Thoracic aorta (tissue), 2 donors: ENCODE measurements around the gene LRP2. TPM values are rescaled to one million over a fixed set of nuclear protein-coding genes. Genes with fewer than 3 reads are reported as not detected.

ENCODE experiments used
- ATAC-seq: fragments of 150-250 bp; one replicate; pipeline ENCODE4 v1.8.0; 2017; ENCODE audit warnings: low read depth; ENCODE audit not compliant: insufficient number of reproducible peaks, low FRiP score
- DNase-seq: peaks from one replicate; pipeline ENCODE4 v3.0.0-alpha.2; 2020; ENCODE audit warnings: low spot score
- H3K27ac ChIP-seq, 2 donors: fragments of 200-600 bp; sonication (generic); 1 replicate in 1 of 2; 2 replicates in 1 of 2; pipeline ENCODE4 v1.5.1; 2016; ENCODE audit warnings: mild to moderate bottlenecking in 2 of 2, moderate library complexity in 2 of 2
- H3K27me3 ChIP-seq: fragments of 200-600 bp; sonication (generic); replicated peaks from 2 replicates; pipeline ENCODE4 v1.6.0; 2016; ENCODE audit warnings: mild to moderate bottlenecking; ENCODE audit not compliant: insufficient read depth
- H3K36me3 ChIP-seq: fragments of 200-600 bp; sonication (generic); one replicate; pipeline ENCODE4 v1.5.1; 2016
- H3K4me1 ChIP-seq, 2 donors: fragments of 200-600 bp; sonication (generic); 1 replicate in 1 of 2; 2 replicates in 1 of 2; pipeline versions ENCODE4 v1.5.1 to v1.6.0; 2016; ENCODE audit warnings: low read depth in 2 of 2, mild to moderate bottlenecking in 1 of 2; ENCODE audit not compliant: control insufficient read depth in 1 of 2
- H3K4me3 ChIP-seq: fragments of 200-600 bp; sonication (generic); 2 replicates; pipeline ENCODE4 v1.5.1; 2016; ENCODE audit warnings: mild to moderate bottlenecking
- H3K9me3 ChIP-seq: fragments of 200-600 bp; sonication (generic); 2 replicates; pipeline ENCODE4 v1.5.1; 2016
- total RNA-seq, 2 donors: library from RNA; depleted of rRNA; stranded (reverse); fragments of >200 nt; gene quantifications; one replicate each; pipeline versions ENCODE4 v1.1.0 to v1.2.3, GENCODE V29; 2016
- TF ChIP-seq, protein P1 (sequence below): fragments of 200-600 bp; sonication (generic); IDR thresholded peaks from one replicate; pipeline ENCODE4 v1.5.1; 2019; ENCODE audit warnings: antibody characterized with exemption

The LRP2 gene
- total RNA-seq, 2 donors from 2014 or later, result 0.07 to 0.14 TPM

DNA sequence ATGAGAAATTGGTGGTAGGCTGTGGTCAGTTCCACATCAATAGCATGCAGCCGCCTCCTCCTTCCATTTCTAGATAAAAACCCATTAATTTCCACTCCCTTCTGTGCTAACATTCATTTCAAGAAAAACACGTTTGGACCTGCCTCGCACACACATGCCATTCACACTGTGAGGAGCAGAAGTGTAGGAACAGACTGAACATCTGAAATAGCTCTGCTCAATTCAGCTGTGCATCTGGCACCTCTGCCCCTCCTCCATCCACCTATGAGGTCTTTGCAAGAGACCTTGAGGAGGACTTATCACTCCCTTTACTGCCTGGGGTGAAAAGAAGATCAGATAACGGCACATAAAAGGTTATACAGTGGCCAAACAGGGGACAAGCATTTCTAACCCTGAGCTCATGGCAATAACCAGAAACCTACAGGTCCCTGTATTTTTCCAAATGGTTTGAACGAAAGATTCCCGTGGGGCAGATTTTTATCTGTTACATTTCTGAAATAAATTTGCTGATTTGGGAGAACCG, 30.8 kb upstream of the LRP2 start:
- no peak overlapping the region for H3K4me3 ChIP-seq
- TF ChIP-seq, protein P1, sequence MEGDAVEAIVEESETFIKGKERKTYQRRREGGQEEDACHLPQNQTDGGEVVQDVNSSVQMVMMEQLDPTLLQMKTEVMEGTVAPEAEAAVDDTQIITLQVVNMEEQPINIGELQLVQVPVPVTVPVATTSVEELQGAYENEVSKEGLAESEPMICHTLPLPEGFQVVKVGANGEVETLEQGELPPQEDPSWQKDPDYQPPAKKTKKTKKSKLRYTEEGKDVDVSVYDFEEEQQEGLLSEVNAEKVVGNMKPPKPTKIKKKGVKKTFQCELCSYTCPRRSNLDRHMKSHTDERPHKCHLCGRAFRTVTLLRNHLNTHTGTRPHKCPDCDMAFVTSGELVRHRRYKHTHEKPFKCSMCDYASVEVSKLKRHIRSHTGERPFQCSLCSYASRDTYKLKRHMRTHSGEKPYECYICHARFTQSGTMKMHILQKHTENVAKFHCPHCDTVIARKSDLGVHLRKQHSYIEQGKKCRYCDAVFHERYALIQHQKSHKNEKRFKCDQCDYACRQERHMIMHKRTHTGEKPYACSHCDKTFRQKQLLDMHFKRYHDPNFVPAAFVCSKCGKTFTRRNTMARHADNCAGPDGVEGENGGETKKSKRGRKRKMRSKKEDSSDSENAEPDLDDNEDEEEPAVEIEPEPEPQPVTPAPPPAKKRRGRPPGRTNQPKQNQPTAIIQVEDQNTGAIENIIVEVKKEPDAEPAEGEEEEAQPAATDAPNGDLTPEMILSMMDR, result no peak
- DNase-seq (no peak), ATAC-seq (no peak)
- H3K27me3 ChIP-seq, result no peaks in the 10 kb centered on the region
- no peaks in the 10 kb centered on the region for H3K36me3 ChIP-seq
- H3K4me1 ChIP-seq, result no peaks in the 10 kb centered on the region
- no peak overlapping the region for H3K27ac ChIP-seq
- H3K9me3 ChIP-seq, result no peaks in the 10 kb centered on the region

DNA sequence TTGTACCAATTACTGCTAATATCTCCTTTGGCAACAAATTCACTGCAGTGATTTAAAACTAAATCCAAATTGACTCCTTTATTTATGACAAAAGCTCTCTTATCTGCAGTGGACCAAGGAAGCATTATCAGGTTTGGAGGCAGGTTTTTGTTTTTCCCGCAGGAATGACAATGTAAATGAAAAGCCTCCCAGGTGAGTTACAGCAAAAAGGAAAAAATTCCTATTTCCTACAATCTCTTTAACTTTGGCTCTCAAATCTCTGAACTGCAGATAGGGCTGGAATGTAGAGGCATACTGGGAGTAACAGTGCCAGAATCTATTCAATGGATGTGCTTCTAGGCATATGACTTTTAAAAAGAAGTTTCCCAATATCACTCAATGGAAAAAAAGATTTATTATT, 28.9 kb upstream of the LRP2 start:
- no peak overlapping the region for H3K27ac ChIP-seq
- TF ChIP-seq, protein P1, result no peak
- H3K4me3 ChIP-seq, result no peak overlapping the region
- no peak for DNase-seq
- no peaks in the 10 kb centered on the region for H3K9me3 ChIP-seq
- H3K27me3 ChIP-seq, result no peaks in the 10 kb centered on the region
- no peak for ATAC-seq
- no peaks in the 10 kb centered on the region for H3K4me1 ChIP-seq
- no peaks in the 10 kb centered on the region for H3K36me3 ChIP-seq

DNA sequence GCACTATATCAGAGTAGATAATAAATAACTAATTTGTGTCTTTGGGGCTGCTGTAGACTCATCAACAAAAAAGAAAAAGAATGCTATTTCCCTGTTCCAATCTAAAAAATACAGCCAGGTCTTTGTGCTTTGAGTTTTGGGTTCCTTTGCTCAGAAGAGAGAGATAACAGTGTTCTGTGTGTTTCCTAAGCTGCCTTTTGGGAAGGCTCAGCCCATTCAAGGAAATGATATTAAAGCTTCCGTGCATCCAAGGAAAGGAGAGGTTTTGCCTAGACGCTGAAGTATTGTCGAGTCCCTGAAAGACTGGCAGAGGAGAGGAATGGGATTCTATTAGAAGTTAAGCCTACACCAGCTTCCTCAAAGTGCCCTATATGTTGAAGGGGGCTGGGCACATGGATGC, 25.8 kb upstream of the LRP2 start:
- H3K4me1 ChIP-seq, result no peaks in the 10 kb centered on the region
- H3K9me3 ChIP-seq, result no peaks in the 10 kb centered on the region
- H3K4me3 ChIP-seq, result no peak overlapping the region
- H3K27ac ChIP-seq, result no peak overlapping the region
- no peaks in the 10 kb centered on the region for H3K27me3 ChIP-seq
- ATAC-seq, result no peak
- TF ChIP-seq, protein P1, result no peak
- DNase-seq, result no peak
- H3K36me3 ChIP-seq, result no peaks in the 10 kb centered on the region

DNA sequence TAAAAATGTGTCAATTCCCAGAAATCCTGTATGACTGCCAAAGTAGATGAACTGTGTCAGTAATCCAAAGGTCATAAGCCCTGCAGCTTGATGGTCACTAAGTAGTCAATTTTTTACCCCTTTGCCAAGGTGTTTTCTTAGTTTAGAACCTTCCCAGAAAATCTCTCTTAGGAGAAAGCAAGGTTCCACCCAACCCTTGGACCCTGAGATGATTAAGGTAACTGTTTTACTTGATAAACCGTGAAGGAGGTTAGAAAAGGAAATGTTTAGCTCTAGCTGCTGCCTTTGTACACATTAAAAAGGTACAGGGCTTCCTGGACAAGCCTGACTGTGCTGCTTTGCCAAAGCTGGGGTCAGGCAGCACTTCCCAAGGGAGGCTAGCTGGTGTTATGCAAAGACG, 24.4 kb upstream of the LRP2 start:
- Histone ChIP-seq H3K4me1 (no peaks in the 10 kb centered on the region), H3K4me3 (no peak overlapping the region), H3K36me3 (no peaks in the 10 kb centered on the region), H3K27ac (no peak overlapping the region), H3K27me3 (no peaks in the 10 kb centered on the region), H3K9me3 (no peaks in the 10 kb centered on the region)
- DNase-seq, result no peak
- no peak for ATAC-seq
- TF ChIP-seq, protein P1, result no peak

DNA sequence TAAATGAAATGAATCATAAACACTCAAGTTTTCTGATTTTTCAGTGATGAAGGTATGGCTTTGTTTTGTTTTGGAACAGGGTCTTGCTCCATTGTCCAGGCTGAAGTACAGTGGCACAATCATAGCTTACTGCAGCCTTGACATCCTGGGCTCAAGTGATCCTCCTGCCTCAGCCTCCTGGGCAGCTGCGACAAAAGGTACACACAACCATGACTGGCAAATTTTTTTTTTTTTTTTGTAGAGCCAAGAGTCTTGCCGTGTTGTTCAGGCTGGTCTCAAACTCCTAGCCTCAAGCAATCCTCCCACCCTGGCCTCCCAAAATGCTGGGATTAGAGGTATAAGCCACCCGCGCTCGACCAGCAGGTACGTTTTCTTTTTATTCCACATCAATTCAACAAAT, 22.5 kb upstream of the LRP2 start:
- Histone ChIP-seq H3K27ac (no peak overlapping the region), H3K36me3 (no peaks in the 10 kb centered on the region), H3K9me3 (no peaks in the 10 kb centered on the region), H3K27me3 (no peaks in the 10 kb centered on the region), H3K4me1 (no peaks in the 10 kb centered on the region), H3K4me3 (no peak overlapping the region)
- TF ChIP-seq, protein P1, result no peak
- ATAC-seq (no peak), DNase-seq (no peak)
